GM19438 (cell line): ENCODE measurements around the gene METTL18.

Experiments
- ATAC-seq: cut with Tn5 transposase; IDR thresholded peaks from one replicate; pipeline ENCODE4 v1.9.1; 2021; ENCODE audit warnings: low read depth; ENCODE audit not compliant: unreplicated experiment

METTL18 gene

DNA sequence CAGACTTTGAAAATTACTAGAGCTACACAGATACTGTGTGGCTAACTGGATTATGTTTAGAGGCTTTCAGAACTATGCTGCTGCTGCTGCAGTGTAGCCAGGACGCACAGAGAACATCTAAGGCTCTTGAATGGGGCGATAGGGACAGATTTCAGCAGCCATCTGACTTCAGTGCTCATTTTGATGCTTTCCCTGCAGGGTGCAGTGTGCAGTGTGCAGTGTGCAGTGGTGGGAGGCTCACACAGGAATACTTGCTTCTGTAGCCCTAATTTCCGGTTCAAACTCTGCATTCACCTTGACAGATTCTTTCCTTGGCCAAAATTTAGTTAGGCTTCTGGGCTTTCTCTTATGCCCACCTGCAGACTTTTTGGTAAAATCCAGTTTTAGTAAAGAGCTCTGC is 7.7 kb downstream of the METTL18 start:
- ATAC-seq, result no peak

DNA sequence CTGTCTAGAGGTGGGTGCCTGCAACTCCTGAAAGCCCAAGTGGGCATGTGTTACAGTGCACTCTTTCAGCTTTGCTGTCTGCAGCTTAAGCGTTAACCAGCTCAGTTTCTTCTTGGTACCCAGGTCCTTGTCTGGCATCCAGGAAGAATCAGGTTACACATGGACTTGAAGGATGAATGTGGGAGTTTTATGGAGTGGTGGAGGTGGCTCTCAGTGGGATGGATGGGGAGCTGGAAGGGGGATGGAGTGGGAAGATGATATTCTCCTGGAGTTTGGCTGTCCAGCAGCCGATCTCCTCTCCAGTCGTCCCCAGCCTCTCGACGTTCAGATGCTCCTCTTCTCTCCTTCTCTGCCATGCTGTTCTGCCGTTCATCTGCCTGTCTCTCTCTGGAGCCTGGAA is 9.4 kb downstream of the METTL18 start:
- no peak for ATAC-seq

DNA sequence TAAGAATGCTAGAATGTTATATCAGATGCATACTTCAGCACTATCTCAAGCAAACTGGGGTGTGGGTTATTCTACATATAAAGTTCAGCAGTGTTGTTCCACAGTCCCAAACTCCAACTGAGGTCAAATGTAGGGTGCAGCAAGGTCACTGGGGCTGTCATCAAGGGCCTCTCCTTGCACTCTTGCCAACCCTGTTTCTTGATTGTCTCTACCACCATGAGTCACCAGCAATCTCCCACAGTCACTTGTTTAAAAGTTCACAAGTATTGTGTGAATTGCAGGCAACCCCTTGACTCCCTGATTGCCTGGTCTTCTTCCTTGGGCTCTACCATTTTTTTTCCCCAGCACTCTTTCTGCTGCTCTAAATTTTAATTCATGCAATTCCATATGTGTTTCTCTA is 10.6 kb downstream of the METTL18 start:
- no peak for ATAC-seq

DNA sequence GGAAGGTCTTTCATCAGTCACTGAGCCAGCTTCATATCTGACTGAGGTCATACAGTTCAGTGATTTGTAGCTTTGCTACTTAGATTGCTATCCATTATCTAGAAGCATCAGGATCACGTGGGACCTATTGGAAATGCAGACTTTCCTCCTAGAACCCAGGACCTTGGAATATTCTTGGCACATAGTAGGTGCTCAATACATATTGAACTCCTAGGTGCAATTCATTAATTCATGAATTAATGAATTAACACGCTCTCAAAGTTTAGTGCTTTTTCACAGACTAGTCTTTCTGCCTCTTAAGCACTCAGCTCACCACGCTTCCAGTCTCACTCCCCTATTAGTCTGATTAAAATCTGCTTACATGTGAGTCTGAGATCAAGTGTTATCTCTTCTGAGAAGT is 12.1 kb downstream of the METTL18 start:
- ATAC-seq, result no peak

DNA sequence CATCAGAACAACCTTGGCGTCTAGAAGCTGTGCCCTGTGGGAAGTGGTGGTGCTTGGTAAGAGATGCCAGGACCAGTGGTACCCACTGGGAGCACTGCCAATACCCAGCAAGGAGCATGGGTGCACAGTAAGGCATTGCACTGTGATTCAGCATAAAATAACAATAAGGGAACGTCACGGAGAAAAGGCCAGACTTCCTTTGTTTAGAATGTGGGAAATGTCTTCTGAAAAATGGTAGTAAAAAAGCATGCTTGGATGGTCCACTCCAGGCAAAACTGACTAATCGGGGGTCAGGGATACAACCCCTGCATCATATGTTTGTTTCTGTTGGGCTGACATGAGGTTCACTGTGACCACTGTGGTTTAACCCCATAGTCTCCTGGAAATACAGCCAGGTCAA is 14.7 kb downstream of the METTL18 start:
- ATAC-seq, result no peak

DNA sequence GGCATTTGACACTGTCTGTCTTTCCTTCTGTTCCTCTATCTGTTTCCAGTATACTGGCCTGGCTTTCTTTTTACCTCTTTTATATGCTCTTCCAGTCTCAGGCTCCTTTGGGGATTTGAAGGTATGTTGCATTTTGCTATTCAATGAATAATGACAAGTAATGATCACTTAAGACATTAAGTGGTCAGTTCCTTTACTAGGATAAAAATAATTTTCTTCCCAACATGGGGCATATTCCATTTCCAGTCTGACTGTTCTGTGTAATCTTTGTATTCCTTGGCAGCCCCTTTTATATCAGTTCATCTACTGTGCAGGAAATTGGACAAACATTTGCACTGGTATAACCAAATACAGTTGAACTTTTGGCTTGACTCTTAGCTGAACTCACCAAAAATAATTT is 15.6 kb downstream of the METTL18 start:
- ATAC-seq, result no peak

DNA sequence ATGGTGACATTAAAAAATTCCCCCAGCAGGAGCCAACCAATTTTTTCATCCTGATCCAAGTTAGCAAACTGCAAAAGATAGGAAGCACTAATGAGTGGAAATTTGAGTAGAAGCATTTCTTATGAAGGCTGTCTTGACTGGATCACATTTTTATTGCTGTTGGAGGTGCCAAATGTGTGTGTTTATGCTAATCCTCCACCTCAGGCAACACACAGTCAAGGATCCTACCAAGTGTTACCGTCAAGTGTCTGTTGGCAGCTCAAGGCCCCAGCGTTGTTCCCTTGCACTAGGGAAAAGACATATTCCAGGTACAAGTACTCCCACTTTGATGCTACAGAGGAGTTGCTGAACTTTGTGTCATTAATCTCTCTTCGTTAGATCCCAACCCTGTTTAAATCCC is 18.3 kb downstream of the METTL18 start:
- ATAC-seq, result no peak

DNA sequence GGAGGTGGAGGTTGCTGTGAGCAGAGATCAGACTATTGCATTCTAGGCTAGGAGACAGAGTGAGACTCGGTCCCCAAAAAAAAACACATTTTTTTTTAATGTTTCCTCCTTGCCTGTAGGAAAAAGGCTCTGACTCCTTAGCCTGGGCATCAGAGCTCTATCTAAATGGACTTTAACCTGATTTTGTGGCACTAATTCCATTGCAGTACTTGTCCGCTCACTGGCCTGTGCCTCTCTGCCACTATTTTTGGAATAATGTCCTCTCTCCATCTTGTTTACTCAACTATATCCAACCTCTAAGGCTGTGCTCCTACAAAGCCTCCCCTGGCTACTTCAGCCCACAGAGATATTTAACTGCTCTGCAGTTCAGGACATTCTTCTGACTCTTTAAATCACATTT is 26.5 kb downstream of the METTL18 start:
- no peak for ATAC-seq

DNA sequence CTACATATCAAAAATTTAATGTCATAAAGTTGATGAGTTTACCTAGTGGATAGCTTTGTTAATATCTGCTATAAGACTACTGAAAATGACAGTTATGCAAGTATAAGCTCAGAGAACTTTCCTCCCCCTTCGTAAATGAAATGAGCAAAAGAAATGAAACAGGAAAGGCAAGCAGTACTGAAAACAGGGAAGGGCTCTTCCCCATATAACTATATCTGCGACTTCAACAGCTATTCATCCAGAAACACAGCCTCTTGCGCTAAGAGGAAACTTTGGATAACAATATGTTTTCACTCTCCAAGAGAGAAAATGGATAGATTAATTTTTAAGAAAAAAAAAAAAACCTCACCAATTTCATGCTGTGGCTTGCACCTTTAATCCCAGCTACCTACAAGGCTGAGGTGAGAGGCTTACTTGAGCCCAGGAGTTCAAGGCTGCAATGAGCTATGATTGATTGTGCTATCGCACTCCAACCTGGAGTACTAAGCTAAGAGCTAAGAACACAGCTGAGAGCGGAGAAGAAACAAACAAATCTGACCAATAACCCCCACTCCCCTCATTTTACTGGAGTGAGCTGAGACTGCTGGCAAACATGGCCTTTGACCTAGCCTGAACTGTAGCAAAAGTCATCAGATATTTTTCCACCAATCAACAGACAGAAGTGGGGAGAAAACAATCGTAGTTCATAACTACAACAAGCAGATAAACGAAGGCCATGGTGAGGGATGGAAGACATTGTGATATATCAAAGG is 29.0 kb downstream of the METTL18 start:
- no peak for ATAC-seq

DNA sequence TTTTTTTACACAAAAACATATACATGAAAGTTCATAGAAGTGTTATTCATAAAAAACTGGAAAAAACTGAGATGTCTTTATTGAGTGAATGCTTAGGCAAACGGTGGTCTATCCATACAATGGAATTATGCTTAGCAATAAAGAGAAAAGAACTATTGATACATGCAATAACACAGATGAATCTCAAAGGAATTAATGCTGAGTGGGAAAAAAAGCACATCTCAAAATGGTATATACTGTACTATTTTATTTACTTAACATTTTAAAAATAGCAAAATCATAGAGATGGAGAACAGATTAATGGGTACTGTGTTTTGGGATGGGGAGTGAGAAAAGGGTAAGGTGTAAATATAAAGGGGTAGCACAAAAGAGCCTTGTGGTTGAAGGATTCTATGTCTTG is 29.8 kb downstream of the METTL18 start:
- ATAC-seq, result no peak

DNA sequence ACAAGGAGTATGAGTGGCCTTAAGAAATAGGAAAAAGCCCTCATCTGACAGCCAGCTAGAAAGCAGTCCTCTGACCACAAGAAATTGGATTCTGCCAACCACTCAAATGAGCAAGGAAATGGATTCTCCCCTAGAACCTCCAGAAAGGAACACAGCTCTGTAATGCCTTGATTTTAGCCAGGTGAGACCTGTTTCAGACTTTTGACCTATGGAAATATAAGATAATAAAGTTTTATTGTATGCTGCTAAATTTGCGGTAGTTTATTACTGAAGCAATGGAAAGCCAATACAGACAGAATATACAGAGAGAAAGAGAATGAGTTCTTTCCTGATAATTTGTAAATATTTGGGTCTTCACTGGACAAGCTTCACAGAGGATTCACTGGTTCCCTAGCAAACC is 32.0 kb downstream of the METTL18 start:
- no peak for ATAC-seq

DNA sequence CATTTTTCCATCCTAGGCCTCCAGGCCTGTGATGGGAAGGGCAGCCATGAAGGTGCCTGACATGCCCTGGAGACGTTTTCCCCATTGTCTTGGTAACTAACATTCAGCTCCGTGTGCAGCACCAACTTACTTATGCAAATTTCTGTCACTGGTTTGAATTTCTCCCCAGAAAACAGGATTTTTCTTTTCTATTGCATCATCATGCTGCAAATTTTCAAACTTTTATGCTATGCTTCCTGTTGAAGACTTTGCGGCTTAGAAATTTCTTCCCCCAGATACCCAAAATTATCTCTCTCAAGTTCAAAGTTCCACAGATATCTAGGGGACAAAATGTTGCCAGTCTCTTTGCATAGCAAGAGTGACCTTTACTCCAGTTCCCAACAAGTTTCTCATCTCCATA is 35.7 kb downstream of the METTL18 start:
- ATAC-seq, result no peak

DNA sequence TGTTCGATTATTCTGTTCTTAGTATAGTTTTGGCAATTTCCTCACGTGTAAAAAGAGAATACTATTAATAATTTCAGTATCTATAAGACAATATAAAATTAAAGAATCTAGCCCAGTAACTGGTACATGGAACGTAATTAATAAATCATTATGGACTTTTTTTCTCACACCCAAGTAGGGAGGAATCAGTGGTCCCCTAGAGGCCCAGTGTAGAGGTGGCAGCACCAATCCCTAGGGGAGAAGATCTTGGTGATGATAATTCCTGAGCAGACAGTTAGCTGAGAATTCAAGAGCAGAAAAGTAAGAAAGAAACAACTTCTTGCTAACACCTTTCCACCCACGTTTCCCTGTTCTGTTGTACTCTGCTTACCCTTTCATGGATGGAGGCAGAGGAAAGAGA is 41.2 kb downstream of the METTL18 start:
- no peak for ATAC-seq

DNA sequence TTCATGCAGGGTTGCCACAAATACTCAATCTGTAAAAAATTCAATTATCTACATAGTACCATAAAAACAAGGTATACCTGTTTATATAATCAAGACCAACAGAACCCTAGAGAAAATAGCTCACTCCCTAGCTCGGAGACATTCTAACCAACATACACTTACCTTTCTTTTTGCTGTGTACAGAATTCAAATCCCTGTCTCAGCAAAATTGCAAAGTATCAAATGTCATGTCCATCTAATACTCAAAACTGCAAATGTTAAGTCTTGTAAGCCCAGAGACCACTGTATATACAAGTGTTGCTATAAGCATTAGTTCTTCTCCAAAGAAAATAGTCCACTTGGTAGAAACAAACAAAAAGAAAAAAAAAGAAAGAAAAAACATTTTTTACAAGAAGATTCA is 44.7 kb downstream of the METTL18 start:
- no peak for ATAC-seq

DNA sequence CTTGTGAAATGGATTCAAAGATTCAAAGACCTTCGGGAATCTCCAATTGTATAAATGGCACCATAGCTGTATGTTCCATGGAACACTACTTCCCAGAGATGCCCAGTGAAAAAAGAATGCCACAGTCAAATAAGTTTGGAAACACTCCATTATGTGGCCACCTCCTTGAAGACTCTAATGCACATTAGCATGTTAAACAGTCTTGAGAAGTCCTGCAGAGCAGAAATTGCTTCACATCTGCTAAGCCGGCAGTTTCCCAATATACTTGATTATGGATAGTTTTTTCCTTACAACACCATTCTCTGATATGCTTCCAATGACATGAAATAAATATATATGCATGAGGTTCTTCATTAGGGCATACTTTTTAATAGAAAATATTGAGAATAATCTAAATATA is 48.2 kb downstream of the METTL18 start:
- ATAC-seq, result no peak

DNA sequence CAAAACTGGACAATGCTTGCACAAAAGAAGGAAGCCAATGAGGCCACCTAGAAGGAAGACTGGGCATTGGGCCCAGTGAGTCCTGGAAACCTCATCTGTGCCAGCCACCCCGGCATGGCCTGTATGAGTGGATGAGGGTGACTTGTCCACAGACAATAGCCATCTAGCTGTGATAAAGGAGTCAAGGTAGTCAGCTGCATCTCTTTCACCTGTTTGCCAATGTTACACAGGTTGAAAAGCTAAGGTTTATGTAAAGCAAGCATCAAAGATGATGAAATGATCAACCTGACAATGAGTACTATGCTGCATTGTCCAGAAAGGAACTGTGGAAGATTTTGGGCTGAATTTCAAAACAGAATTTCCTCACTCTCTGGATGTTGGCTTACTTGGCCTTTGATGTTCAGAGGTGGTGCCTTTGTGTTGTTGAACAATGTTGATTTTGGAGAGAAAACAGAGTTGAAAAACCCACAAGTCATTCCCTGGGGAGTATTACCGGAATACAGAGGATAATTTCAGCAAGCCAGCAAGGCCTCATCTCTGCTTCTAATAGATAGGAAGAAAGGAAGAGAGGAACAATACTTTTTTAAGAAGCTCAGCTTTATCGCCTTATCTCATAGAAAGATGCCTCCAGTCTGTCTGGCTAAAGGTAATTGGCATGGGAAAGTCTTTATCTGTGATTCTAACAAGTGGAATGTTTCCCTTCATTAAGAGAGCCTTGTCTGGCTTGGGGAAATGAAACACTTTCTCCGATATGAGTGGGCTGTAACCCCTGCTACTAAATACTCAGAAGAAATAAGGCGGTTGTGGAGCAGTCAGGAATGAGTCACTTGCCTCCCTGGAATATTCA is 49.5 kb downstream of the METTL18 start:
- no peak for ATAC-seq
